A549 (cell line): Measurements from ENCODE around the gene MPC2.

Experiments used
- CHD2 ChIP-seq: fragments of 150-350 bp; IDR thresholded peaks from 2 replicates; pipeline ENCODE4 v1.6.1; 2014; ENCODE audit warnings: low read length; ENCODE audit not compliant: partially characterized antibody
- EHF ChIP-seq: fragments of 250-450 bp; sonication (Bioruptor Pico); IDR thresholded peaks from 2 replicates; pipeline ENCODE4 v1.5.0; 2020; ENCODE audit warnings: mild to moderate bottlenecking
- FOSB ChIP-seq: fragments of 250-450 bp; sonication (Bioruptor Pico); IDR thresholded peaks from 2 replicates; pipeline ENCODE4 v1.5.0; 2020; ENCODE audit warnings: mild to moderate bottlenecking, moderate library complexity
- GATA3 ChIP-seq: IDR thresholded peaks from 2 replicates; pipeline ENCODE4 v1.6.1; 2012; ENCODE audit warnings: borderline replicate concordance
- MAX ChIP-seq: IDR thresholded peaks from 2 replicates; pipeline ENCODE4 v1.6.1; 2012
- POLR2A ChIP-seq: IDR thresholded peaks from 2 replicates; pipeline ENCODE4 v1.6.1; 2012; ENCODE audit warnings: mild to moderate bottlenecking, low read length
- TF ChIP-seq, protein P1 (sequence below): fragments of >200 bp; sonication (Bioruptor Twin); formaldehyde crosslinking; IDR thresholded peaks from 3 replicates; pipeline ENCODE4 v1.5.1; 2016

DNA sequence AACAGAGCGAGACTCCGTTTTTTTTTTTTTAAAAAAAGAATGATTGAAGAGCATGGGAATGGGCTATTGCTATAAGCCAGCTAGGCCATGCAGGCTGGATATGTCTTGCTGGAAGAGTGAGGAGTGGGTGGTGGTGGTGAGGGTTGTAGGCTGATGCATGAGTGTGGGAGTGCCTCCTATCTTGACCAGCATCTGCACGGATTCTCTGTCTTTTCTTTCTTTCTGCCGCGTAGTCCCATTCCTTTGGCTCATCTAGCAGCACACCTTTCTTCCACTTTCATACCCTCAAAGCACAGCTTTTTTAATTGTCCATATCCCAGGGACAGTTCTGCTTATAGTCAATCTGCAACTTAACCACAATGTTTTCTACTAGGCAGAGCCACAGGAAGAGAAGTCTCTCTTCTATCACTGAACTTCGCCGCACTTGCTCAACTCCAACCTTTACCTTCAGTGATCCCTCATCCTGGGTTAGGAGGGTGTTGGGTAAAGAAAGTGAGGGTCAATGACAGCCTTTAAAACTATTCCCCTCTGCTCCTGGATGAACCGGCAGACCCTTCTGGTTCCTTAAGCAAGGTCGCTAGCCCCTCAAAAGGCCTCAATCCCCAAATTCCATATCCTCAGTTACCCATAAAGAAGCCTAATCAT is 38.2 kb downstream of the MPC2 start:
- TF ChIP-seq POLR2A (no peak), FOSB (CRISPR knock-in tag) (no peak), CHD2 (no peak), MAX (no peak), GATA3 (no peak), EHF (no peak)
- TF ChIP-seq, protein P1, sequence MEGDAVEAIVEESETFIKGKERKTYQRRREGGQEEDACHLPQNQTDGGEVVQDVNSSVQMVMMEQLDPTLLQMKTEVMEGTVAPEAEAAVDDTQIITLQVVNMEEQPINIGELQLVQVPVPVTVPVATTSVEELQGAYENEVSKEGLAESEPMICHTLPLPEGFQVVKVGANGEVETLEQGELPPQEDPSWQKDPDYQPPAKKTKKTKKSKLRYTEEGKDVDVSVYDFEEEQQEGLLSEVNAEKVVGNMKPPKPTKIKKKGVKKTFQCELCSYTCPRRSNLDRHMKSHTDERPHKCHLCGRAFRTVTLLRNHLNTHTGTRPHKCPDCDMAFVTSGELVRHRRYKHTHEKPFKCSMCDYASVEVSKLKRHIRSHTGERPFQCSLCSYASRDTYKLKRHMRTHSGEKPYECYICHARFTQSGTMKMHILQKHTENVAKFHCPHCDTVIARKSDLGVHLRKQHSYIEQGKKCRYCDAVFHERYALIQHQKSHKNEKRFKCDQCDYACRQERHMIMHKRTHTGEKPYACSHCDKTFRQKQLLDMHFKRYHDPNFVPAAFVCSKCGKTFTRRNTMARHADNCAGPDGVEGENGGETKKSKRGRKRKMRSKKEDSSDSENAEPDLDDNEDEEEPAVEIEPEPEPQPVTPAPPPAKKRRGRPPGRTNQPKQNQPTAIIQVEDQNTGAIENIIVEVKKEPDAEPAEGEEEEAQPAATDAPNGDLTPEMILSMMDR = no peak
